BJ (cell line): ENCODE measurements around the gene USP20. TPM values are rescaled to one million over a fixed set of nuclear protein-coding genes. Genes with fewer than 3 reads are reported as not detected.
"Not testable (repeated sequence)": the region's sequence is repeated elsewhere in the genome, so short reads cannot be mapped to it uniquely, and the experiment has no call there.

Experiments
- CTCF ChIA-PET: fragments of 350-600 bp; formaldehyde crosslinking; extraction: SDS; loops from one replicate; lab custom pipeline; 2021; ENCODE audit warnings: antibody characterized with exemption, inconsistent platforms; lab: Yijun Ruan, JAX
- POLR2A ChIA-PET: fragments of 300-600 bp; sonication (Branson Sonifier 250); formaldehyde crosslinking; extraction: SDS; loops from one replicate; lab custom pipeline; 2021; ENCODE audit warnings: antibody characterized with exemption; lab: Charles Lee
- DNase-seq: peaks from one replicate; pipeline ENCODE4 v3.0.0-alpha.2; 2011; ENCODE audit warnings: low read depth
- H3K27me3 ChIP-seq: 2 replicates; pipeline ENCODE4 v1.6.0; 2011; ENCODE audit warnings: low read length; ENCODE audit not compliant: control insufficient read depth, insufficient read depth
- H3K36me3 ChIP-seq: 2 replicates; pipeline ENCODE4 v1.5.1; 2011; ENCODE audit warnings: low read length; ENCODE audit not compliant: control insufficient read depth, insufficient read depth
- H3K4me3 ChIP-seq: 2 replicates; pipeline ENCODE4 v1.5.1; 2011; ENCODE audit warnings: low read depth, mild to moderate bottlenecking, control low read depth, low read length
- CTCF ChIP-seq: IDR thresholded peaks from 2 replicates; pipeline ENCODE4 v1.5.1; 2011; ENCODE audit warnings: low read depth, mild to moderate bottlenecking, control low read depth, inconsistent platforms, low read length, moderate library complexity; ENCODE audit not compliant: insufficient read depth
- polyA plus RNA-seq: library from polyadenylated mRNA; depleted of rRNA; stranded (reverse); fragments of >200 nt; gene quantifications from 2 replicates; pipeline ENCODE4 v1.2.3, GENCODE V29; 2011

USP20 gene
- polyA plus RNA-seq, 1 experiment = 19.0 TPM

GRCh38 chr9:129888293-129889121 lies 53.2 kb downstream of the USP20 start:
- ChIA-PET POLR2A (interaction anchor here (0.6 kb wide), 1 partner anchor 35 kb away, joined by 3 read pairs; no protein-coding TSS in a partner anchor), CTCF (interaction anchor here (0.7 kb wide), 1 partner anchor 10 kb away, joined by 3 read pairs; no protein-coding TSS in a partner anchor)
- DNase-seq = no peak

GRCh38 chr9:129889122-129889940 lies 54.1 kb downstream of the USP20 start:
- ChIA-PET POLR2A (interaction anchor here (0.6 to 0.7 kb wide), 2 partner anchors 34 to 313 kb away, joined by 3 to 7 read pairs; no protein-coding TSS in a partner anchor), CTCF (interaction anchor here (0.7 kb wide), 1 partner anchor 10 kb away, joined by 3 read pairs; no protein-coding TSS in a partner anchor)
- Histone ChIP-seq H3K4me3 (no peak overlapping the region), H3K36me3 (peaks cover 6% of the 10 kb centered on the region), H3K27me3 (no peaks in the 10 kb centered on the region)
- no peak for TF ChIP-seq CTCF
- no peak for DNase-seq

More at GRCh38 chr9:129888293-129889121, 53.2 kb downstream of the USP20 start:
- H3K36me3 ChIP-seq = peaks cover 6% of the 10 kb centered on the region
- no peak for TF ChIP-seq CTCF
- no peaks in the 10 kb centered on the region for H3K27me3 ChIP-seq
- H3K4me3 ChIP-seq = no peak overlapping the region

GRCh38 chr9:129889941-129890717 lies 54.9 kb downstream of the USP20 start:
- Histone ChIP-seq H3K36me3 (peaks cover 8% of the 10 kb centered on the region), H3K4me3 (no peak overlapping the region), H3K27me3 (no peaks in the 10 kb centered on the region)
- TF ChIP-seq CTCF = no peak
- ChIA-PET CTCF (no interaction called here), POLR2A (interaction anchor here (0.7 kb wide), 1 partner anchor 312 kb away, joined by 7 read pairs; no protein-coding TSS in a partner anchor)
- no peak for DNase-seq

GRCh38 chr9:129890718-129891299 lies 55.6 kb downstream of the USP20 start:
- H3K36me3 ChIP-seq, CTCF ChIA-PET, DNase-seq, H3K27me3 ChIP-seq, H3K4me3 ChIP-seq, POLR2A ChIA-PET: not testable (repeated sequence)

- no peaks in the 10 kb centered on the region for H3K27me3 ChIP-seq
- no peak overlapping the region for H3K4me3 ChIP-seq
- peaks cover 9% of the 10 kb centered on the region for H3K36me3 ChIP-seq
- POLR2A ChIA-PET = no interaction called here
- no peak for TF ChIP-seq CTCF
- CTCF ChIA-PET = interaction anchor here (0.6 kb wide), 1 partner anchor 290 kb away, joined by 3 read pairs; no protein-coding TSS in a partner anchor
- DNase-seq = no peak
These were observed 56.3 kb downstream of the USP20 start for GRCh38 chr9:129891569-129891968.
